Astrocyte (in vitro differentiated cells and primary cell): ENCODE data around the gene SNX30.

Experiments
- EZH2 ChIP-seq: IDR thresholded peaks from 2 replicates; pipeline ENCODE4 v1.6.1; 2012; ENCODE audit warnings: mild to moderate bottlenecking, low read length, inconsistent platforms; ENCODE audit not compliant: insufficient read depth
- TF ChIP-seq, protein P1 (sequence below): IDR thresholded peaks from 2 replicates; pipeline ENCODE4 v1.5.1; 2011; ENCODE audit warnings: low read depth, mild to moderate bottlenecking, inconsistent platforms, low read length, moderate library complexity; ENCODE audit not compliant: insufficient read depth

DNA sequence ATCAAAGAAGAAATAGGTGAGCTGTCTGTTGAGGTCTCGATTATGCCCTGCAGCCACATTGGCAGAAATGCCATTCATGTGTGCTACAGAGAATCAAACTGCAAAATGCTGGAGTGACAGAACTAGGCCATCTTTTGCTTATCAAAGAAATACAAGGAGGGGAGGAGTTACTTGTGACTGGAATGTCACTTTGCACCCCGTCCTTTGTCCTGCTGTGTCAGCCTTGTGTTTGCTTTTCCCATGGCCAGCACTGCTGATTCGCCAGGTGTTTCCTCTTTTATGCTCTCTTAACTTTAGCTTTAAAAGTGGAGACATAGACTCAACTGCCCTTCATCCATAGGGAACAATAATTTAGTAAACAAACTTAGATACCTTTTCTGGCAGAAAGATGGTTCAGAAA lies 85.8 kb downstream of the SNX30 start:
- TF ChIP-seq, protein P1, sequence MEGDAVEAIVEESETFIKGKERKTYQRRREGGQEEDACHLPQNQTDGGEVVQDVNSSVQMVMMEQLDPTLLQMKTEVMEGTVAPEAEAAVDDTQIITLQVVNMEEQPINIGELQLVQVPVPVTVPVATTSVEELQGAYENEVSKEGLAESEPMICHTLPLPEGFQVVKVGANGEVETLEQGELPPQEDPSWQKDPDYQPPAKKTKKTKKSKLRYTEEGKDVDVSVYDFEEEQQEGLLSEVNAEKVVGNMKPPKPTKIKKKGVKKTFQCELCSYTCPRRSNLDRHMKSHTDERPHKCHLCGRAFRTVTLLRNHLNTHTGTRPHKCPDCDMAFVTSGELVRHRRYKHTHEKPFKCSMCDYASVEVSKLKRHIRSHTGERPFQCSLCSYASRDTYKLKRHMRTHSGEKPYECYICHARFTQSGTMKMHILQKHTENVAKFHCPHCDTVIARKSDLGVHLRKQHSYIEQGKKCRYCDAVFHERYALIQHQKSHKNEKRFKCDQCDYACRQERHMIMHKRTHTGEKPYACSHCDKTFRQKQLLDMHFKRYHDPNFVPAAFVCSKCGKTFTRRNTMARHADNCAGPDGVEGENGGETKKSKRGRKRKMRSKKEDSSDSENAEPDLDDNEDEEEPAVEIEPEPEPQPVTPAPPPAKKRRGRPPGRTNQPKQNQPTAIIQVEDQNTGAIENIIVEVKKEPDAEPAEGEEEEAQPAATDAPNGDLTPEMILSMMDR = no peak
- TF ChIP-seq EZH2 = no peak
